Measurements from ENCODE around the gene GRN.

GRN gene

GRCh38 chr17:44353672-44354331 is 8.7 kb downstream of the GRN start:
- DNase-seq (ENCODE audit: low read depth in 1 of 2, low spot score in 1 of 2), result no peak
- Histone ChIP-seq H3K4me3 (replicated peaks; ENCODE audit: insufficient read depth, low read length) (peak overlapping the region; percentile 4), H3K27ac (replicated peaks) (no peak overlapping the region), H3K27me3 (ENCODE audit: insufficient read depth, poor library complexity, severe bottlenecking) (peaks cover 18% of the 10 kb centered on the region)
- no peak for TF ChIP-seq SPI1 (IDR thresholded peaks at IDR 0.05; ENCODE audit: borderline replicate concordance, low read depth)
- TF ChIP-seq REST (IDR thresholded peaks at IDR 0.05; ENCODE audit: insufficient replicate concordance, low read depth), result no peak
- TF ChIP-seq GABPA (IDR thresholded peaks at IDR 0.05; ENCODE audit: low read depth), result no peak
- TF ChIP-seq CTCF (IDR thresholded peaks at IDR 0.05; ENCODE audit: insufficient read depth, low read length), result no peak
- no peak for TF ChIP-seq POLR2AphosphoS5 (IDR thresholded peaks at IDR 0.05; ENCODE audit: low read depth)

- TF ChIP-seq GABPA (IDR thresholded peaks at IDR 0.05; ENCODE audit: low read depth) (no peak), CTCF (IDR thresholded peaks at IDR 0.05; ENCODE audit: insufficient read depth, low read length) (peak; percentile 2)
- H3K27me3 ChIP-seq (ENCODE audit: insufficient read depth, poor library complexity, severe bottlenecking), result peaks cover 26% of the 10 kb centered on the region
- DNase-seq (ENCODE audit: low read depth in 1 of 2, low spot score in 1 of 2), result peak in 1 of 2 experiments; percentile 24
- H3K4me3 ChIP-seq (replicated peaks; ENCODE audit: insufficient read depth, low read length), result peak overlapping the region; percentile 25; the same call in 1 of the 2 replicates
- H3K27ac ChIP-seq (replicated peaks), result no peak overlapping the region
Observed at GRCh38 chr17:44354582-44355561, 9.8 kb downstream of the GRN start.

- no peak for DNase-seq (ENCODE audit: low read depth in 1 of 2, low spot score in 1 of 2)
- TF ChIP-seq GABPA (IDR thresholded peaks at IDR 0.05; ENCODE audit: low read depth) (no peak), SPI1 (IDR thresholded peaks at IDR 0.05; ENCODE audit: borderline replicate concordance, low read depth) (no peak), REST (IDR thresholded peaks at IDR 0.05; ENCODE audit: insufficient replicate concordance, low read depth) (no peak), POLR2AphosphoS5 (IDR thresholded peaks at IDR 0.05; ENCODE audit: low read depth) (no peak), CTCF (IDR thresholded peaks at IDR 0.05; ENCODE audit: insufficient read depth, low read length) (no peak)
- Histone ChIP-seq H3K27ac (replicated peaks) (no peak overlapping the region), H3K27me3 (ENCODE audit: insufficient read depth, poor library complexity, severe bottlenecking) (peaks cover 32% of the 10 kb centered on the region), H3K4me3 (replicated peaks; ENCODE audit: insufficient read depth, low read length) (no peak overlapping the region)
Observed at GRCh38 chr17:44355642-44356099, 10.6 kb downstream of the GRN start.

All from HL-60 (cell line).